ENCODE data around the gene MYMX.

The MYMX gene

DNA sequence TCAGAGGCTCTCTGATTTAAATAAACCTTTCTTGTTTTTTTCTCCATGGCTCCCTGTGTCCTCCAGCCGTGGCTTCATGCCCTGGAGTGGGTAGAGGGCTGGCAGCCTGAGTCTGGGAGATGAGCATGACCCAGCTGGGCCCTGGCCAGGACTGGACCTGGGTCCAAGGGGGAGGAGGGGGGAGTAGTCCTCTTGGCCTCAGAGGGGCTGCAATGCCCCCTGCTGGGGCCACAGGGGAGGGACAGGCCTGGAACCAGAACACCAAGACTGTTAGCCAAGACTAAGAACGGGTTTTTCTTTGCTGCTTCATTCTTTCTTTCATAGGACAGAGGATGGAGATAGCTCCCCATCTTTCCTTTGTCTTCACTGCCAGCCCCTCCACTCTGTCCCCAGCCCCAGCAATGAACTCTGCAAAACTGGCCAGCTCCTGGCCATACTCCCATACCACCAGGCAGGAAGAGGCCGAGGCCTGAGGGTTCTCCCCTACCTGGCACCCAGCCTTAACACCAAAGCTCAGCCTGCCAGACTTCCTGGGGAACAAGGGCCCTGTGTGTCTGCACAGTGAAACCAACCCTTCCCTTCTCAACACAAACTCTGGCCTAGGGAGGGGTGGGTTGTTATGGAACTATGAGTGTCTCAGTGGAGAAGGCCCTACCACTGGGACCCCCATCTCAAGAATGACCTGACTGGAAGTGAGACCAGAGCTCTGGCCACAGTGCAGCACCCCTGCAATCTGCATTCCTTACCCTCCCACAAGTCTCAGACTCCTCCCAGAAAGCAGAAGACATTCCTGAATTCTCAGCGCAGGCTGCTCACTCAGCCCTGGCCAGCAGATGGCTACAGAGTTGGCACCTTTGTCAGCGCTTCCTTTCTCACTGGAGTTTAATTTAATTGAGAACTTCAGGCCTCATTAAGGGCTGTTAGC lies 17.6 kb downstream of the MYMX start:
- no peak for FAIRE-seq

DNA sequence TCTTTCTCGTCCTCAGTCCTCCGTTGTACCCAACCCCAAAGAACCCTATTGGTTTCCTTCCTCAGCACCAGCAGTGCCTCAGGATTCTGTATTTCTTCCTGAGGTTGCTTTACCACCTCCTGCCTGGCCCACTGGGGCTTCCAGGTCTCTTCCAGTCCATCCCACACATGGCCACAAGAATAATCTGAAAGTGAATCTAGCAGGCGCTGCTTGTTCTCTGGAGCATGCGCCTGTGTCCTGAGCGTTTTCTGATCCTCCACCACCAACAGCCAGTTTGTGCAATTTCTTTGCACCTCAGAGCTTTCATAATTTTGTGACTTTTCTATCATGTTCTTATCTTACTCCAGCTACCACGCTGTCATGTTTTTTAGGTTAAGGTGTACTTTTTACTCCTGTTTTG lies 18.5 kb downstream of the MYMX start:
- FAIRE-seq = no peak

DNA sequence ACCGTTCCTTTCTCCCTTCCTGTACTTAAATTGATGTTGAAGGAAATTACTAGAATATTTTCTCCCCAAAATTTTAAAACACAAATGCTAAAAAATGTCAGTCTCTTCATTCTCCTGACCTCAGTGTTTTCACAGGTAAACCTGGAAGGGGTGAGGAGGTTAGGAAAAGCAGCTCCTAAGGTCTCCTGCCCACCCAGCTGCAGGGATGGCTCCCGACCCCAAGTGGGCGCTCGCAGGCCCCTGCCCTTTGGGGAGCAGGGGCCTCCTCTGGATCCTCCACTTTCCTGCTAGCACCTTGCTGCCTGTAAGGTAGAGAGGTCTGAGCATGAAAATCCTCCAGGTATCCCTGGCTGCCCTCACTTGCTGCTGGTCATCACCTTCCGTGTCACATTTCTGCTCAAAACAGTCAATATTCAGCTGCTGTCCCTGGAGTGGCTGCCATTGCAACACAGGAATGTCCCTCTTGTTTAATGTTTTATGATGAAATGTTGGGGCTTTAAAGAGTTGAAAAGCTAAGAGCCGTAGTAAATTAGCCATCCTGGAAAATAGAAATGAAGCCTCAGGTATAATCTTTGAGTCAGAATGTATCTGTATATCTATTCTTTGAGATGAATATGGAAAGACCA lies 19.3 kb downstream of the MYMX start:
- FAIRE-seq = no peak

- FAIRE-seq = peak; percentile 11
Observed at GRCh38 chr6:44237021-44237812, 20.5 kb downstream of the MYMX start.

- FAIRE-seq = no peak
Observed at GRCh38 chr6:44237813-44238433, 21.2 kb downstream of the MYMX start.

- no peak for FAIRE-seq
Observed at GRCh38 chr6:44238687-44239350, 22.1 kb downstream of the MYMX start.

DNA sequence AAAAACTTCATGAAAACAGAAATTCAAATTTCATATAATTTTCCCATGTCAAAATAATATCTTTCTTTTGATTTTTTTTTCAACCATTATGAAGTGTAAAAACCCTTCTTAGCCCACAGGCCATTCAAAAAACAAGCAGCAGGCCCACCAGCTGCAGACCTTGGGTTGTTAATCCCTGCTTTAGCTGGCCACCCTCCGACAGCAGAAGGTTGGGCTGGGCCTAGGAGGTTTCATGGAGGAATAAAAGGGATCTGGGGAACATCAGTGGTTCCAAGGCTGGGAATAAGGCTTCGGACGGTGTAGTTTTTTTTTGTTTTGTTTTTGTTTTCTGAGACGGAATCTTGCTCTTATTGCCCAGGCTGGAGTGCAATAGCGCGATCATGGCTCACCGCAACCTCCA lies 26.6 kb downstream of the MYMX start:
- FAIRE-seq = no peak

DNA sequence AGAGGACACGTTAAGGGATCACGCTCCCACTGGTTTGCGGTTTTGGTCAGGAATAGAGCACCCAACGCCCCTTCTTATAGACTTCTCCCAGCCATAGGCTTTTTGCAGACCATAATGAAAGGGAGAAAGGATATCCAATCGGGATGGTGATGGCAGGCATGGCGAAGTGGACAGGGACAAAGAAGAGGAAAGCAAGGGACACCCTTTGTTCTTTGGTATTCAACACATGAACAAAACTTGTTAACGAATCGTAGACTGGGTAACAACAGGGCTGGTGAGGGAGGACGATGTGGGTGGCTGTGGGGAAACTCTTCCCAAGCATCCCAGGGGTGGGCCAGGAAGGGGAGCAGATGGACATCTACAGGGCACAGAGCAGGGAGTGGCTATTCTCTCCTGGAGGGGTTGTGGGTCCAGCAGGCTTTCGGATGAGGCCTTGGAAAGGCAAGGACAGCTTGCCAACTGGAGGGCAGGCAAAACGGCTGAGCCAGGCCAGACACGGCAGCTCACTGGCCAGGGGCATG lies 28.7 kb downstream of the MYMX start:
- FAIRE-seq = no peak

DNA sequence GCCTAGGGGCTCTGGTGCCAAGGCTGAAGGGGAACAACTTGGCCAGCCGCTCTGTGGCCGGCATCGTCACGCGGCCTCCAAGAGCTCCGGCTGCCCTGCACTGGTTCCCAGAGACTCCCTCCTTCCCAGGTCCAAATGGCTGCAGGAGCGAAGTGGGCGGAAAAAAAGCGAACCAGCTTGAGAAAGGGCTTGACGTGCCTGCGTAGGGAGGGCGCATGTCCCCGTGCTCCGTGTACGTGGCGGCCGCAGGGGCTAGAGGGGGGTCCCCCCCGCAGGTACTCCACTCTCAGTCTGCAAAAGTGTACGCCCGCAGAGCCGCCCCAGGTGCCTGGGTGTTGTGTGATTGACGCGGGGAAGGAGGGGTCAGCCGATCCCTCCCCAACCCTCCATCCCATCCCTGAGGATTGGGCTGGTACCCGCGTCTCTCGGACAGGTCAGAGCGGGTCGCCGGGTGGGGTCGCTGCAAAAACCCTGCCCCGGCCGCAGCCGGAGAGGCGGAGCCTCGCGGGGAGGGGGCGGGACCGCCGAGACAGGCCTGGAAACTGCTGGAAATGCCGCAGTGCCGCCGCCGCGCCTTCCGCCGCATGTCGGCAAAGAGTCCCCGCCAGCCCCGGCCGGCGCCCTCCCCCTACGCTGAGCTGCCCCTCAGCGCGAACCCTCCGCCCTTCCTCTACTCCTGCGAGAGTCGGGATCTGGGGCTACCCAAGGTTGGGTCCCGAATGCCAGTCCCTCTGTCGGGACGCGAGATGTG lies 29.4 kb downstream of the MYMX start:
- FAIRE-seq = no peak

- peak; percentile 82 for FAIRE-seq
Observed at GRCh38 chr6:44246663-44247337, 30.1 kb downstream of the MYMX start, which contains the start of gene HSP90AB1. HSP90AB1 (plus strand) TSS chr6:44247101; CDS start chr6:44248630, 1,529 bp downstream.

- FAIRE-seq = no peak
Observed at GRCh38 chr6:44247338-44248302, 30.9 kb downstream of the MYMX start.

GRCh38 chr6:44248579-44248978 lies 31.9 kb downstream of the MYMX start:
- FAIRE-seq = no peak

DNA sequence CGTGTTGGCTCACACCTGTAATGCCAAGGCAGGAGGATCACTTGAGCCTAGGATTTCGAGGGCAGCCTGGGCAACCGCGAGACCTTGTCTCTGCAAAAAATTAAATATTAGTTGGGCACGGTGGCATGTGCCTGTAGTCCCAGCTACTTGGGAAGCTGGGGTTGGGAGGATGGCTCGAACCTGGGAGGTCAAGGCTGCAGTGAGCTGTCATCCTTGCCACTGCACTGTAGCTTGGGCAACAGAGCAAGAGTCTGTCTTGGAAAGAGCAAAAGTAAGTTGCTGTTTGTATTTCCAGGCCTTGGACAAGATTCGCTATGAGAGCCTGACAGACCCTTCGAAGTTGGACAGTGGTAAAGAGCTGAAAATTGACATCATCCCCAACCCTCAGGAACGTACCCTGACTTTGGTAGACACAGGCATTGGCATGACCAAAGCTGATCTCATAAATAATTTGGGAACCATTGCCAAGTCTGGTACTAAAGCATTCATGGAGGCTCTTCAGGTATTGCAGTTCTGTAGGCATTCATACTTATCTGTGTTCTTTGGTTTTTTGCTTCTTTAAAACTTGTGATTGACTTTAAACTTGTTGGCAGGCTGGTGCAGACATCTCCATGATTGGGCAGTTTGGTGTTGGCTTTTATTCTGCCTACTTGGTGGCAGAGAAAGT lies 32.5 kb downstream of the MYMX start:
- no peak for FAIRE-seq

GRCh38 chr6:44250067-44250717 lies 33.5 kb downstream of the MYMX start:
- no peak for FAIRE-seq

- FAIRE-seq = no peak
Observed at GRCh38 chr6:44250718-44251123, 34.0 kb downstream of the MYMX start.

DNA sequence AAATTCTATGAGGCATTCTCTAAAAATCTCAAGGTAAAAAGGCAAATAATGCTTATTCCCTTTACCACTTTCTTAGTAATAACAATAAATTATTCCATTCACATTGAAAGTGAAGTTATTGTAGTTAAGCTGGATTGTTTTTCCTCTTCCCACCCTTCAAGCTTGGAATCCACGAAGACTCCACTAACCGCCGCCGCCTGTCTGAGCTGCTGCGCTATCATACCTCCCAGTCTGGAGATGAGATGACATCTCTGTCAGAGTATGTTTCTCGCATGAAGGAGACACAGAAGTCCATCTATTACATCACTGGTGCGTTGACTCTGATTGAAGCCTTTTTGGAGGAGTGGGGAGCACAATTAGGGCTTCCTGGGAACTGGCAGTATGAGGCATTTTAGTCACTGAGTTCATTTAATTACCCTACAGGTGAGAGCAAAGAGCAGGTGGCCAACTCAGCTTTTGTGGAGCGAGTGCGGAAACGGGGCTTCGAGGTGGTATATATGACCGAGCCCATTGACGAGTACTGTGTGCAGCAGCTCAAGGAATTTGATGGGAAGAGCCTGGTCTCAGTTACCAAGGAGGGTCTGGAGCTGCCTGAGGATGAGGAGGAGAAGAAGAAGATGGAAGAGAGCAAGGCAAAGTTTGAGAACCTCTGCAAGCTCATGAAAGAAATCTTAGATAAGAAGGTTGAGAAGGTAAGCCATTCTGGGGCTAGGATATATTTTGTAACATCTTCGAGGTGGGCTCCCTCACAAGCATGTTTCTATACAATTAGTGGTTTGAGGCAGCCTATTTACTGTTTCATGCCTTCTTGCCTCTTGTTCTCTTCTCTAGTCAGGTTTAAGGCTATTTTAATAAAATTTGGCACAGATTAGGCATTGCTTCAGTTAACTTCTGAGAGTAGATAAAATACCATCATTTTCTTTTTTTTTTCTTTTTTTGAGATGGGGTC lies 35.1 kb downstream of the MYMX start:
- no peak for FAIRE-seq
